Colon (tissue), 2 donors: ENCODE results near the gene IFNA13.
A peak's percentile ranks its signal among the peaks of the same experiment; 100 is the strongest.

Experiments used
- FAIRE-seq: peaks from 2 replicates; lab custom pipeline; 2012; peaks lifted over from hg19 to GRCh38; lab: Jason Lieb, UNC
- donor health status: control.
- donor health status: control.

IFNA13 gene

DNA sequence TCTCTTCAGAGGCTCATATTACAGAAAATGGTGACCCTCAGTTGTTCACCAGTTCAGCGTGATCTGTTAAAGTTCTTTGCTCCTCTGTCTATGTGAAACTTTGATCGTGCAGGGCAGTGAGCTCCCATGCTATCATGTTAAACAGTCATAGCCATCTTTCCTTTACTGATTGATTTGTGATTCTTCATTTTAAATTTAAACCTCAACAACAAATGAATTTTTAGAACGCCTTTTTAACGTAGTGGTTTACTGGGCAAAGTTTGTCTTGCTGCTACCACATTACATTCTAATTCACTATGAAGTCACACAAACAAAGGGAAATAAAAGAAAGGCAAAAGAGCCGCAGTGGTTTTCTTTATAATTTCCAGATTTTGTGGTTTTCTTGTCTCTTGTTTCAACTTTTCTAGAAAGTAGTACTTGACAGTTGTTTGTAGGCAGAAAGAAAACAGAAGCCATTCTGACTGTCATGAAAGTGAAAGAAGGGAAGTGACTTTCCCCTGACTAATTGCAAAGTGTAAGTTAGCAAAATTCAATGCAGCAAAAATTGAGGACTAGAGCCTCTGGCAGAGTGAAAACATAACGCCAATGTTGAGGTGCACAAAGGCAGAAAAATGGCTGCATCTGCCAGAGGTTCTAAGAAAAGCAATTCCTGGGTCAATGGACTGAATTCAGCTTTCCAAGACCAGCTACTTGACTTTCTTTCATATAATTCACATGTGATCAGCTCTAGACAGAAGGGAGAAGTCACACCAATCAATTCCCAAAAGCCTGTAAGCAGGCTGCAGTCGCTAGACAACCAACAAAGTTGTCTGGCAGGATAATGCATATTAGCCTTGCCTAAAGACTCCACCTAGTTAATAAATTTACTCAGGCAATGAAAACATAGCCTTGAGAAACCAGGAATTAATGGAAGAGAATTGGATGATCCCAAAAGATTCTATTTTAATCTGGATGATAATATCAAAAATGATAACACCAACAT lies 10.1 kb downstream of the IFNA13 start:
- FAIRE-seq: no peak

GRCh38 chr9:21350787-21351186 lies 17.1 kb downstream of the IFNA13 start, which contains the start of gene IFNA6:
Gene IFNA6, minus strand, starts transcription at chr9:21350887. Its CDS starts 0 bp downstream, at chr9:21350887.
- no peak for FAIRE-seq

- no peak for FAIRE-seq
Observed at GRCh38 chr9:21348430-21348970, 19.4 kb downstream of the IFNA13 start.

- FAIRE-seq: no peak
Observed at GRCh38 chr9:21340735-21341134, 27.1 kb downstream of the IFNA13 start.

GRCh38 chr9:21336457-21336856 lies 31.4 kb downstream of the IFNA13 start:
- no peak for FAIRE-seq

DNA sequence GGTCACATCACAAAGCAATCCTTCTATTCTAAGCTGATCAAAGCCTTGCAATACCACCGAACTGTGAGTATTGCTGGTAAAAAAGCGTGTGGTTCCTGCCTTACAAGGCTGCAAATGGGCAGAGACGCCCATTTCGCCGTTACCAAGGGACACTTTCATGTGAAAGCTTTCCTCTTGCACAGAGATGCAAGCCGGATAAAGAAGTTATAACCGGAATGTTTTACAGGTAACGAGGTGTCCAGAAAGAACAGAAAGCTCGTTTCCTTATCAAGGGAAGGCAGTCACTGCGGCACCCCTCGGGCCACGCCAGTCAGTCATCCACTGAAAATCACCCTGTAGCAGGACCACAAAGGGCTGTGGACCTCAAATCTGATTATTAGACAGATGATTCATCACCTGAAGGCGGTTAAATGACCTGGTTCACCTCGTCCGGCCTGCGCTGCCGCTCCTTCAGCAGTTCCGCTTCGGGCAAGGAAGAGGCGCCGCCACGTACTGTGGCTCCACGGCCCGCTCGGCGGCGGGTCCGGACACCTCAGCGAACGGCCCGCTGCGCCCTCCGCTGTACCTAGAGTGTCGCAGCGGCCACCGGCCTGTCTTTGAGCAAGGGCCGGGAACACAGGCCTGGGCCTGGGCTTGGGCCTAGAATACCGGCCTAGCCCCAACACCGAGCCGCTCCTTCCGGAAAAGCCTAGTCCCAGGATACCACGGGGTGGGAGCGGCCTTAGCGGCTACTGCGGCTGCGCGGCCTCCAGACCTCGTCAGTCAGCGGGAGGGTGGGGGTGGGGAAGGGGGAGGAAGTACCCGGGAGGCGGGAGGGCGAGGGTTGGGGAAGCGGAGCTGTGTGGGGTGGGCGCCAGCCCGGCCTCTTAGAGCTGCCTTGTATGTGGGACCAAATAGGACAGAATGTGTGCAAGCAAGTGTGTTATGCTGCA lies 32.9 kb downstream of the IFNA13 start, which contains the start of gene KLHL9:
TSS of gene KLHL9 (minus strand) at position 704 of the 932 bp plus-strand sequence. CDS start at position 159, 545 bp downstream.
- no peak for FAIRE-seq

- FAIRE-seq: no peak
Observed at GRCh38 chr9:21333226-21333625, 34.6 kb downstream of the IFNA13 start.

DNA sequence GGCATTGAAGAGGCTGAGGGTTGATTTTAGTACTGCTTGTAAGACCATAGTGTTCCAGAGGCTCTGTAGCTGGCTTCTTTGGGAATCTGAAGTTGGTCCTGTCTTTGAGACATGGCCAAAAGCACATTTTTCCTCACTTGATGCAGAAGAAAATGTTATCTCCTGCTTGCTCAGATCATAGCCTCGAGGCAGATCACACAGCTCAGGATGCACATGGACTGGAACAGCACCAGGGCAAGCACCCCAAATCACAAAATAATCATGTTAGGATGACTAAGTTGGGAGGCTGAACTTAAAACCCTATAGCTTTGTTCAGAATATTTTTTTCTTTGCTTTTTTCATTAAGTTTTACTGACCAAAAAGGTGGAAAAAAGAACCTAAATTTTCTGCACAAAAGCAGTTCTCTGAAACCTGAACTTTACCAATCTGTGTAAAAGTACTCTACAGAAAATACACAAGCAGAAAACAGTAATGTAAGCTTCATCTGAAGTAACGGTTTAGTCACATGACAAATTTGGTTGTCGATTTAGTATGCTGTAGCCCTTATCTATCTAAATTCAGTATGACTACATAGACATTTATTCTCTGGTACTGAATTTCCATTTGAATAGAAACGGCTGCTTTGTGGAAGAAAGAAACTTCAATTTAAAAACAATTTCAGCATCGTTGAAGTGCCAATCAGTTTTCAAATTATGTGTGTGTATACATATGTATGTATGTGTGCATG lies 36.0 kb downstream of the IFNA13 start:
- FAIRE-seq: no peak

- peak; percentile 83 for FAIRE-seq
Observed at GRCh38 chr9:21326526-21327139, 41.2 kb downstream of the IFNA13 start.

DNA sequence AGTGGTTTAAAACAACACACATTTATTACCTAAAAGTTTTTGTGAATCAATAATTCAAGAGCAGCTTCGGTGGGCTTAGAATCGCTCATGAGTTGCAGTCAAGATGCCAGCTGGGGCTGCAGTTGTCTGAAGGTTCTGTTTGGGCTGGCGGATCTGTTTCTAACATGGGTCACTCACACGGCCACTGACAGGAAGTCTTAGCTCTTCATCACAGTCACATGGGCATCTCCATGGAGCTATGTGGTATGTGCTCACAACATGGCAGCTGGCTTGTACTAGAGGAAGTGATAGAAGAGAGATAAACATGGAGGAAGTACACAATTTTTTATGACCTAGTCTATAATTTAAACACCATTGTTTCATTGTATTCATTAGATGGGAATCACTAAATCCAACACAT lies 43.8 kb downstream of the IFNA13 start:
- no peak for FAIRE-seq

DNA sequence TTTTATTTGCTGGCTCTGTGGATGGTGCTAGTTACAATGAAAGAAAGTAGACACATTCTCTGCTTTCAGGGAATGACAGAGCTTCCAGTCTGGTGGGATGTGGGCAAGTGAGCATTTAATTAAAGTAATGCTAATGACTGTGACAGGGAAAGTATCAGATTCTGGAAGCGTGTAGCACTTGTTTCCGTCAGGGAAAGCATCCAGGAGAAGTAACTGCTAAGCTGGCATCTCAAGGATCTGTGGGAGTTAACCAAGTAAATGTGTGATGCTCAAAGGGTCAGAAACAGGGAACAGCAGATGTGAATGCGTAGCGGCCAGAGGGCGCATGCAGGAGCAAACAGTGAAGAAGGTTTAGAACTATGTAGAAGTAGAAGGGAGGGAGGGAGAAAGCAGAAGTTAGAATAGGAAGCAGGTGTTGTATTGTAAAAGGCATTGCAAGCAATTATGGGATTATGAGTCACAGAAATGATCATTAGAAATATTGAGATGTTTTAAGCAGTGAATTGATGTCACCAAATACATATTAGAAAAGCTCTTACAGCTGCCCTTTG lies 44.9 kb downstream of the IFNA13 start:
- no peak for FAIRE-seq

DNA sequence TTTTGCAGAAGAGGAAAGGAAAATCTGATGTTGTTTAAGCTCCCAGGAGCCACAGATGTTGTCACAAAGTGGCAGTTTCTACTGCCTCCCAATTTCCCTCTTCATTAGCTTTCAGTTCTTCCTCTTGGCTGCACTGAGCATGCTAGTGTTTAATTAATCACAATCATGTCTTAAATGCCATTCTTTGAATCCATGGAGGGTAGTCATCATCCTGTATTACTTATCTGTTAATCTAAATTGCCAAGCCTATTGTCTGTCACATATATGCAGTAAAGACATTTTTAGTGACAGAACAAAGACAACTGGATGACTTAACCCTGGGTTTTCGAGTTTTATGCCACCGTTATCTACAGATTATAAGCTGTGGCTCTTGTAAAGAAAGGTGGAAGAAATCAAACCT lies 47.4 kb downstream of the IFNA13 start:
- no peak for FAIRE-seq

GRCh38 chr9:21317956-21318923 lies 49.6 kb downstream of the IFNA13 start:
- peak; percentile 78 for FAIRE-seq
